Measurements from ENCODE around the gene KIFC1.

Gene KIFC1

DNA sequence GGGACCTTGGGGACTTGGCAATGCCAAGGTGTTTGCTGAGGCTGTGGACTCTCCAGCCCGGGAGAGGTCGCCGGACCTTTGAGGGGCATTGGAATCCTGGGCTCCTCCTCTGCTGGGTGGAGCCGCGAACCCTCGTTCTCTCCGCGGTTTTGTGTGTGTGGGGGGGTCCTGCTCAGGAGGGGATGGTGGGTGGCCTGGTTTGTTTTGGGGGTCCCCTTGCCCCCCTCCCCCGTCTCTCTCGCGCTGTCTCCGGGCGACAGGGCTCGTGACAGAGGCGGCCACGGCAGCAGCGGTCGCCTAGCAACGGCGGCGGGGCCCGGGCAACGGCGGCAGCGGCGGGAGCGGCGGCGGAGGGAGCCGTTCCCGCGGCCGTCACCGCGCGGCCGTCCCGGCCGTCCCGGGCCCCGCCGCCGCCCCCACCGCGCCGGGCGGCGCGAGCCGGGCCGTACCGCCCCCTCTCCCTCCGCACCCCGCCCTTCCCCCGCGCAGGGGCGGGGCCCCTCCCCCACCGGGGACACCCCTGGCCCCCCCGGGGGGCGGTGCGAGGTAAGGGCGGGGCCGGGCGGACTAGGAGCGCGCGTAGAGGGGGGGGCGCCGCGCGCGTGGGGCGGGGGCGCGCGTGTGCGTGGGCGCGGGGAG is 36.1 kb downstream of the KIFC1 start:
- DNase-seq: no peak

DNA sequence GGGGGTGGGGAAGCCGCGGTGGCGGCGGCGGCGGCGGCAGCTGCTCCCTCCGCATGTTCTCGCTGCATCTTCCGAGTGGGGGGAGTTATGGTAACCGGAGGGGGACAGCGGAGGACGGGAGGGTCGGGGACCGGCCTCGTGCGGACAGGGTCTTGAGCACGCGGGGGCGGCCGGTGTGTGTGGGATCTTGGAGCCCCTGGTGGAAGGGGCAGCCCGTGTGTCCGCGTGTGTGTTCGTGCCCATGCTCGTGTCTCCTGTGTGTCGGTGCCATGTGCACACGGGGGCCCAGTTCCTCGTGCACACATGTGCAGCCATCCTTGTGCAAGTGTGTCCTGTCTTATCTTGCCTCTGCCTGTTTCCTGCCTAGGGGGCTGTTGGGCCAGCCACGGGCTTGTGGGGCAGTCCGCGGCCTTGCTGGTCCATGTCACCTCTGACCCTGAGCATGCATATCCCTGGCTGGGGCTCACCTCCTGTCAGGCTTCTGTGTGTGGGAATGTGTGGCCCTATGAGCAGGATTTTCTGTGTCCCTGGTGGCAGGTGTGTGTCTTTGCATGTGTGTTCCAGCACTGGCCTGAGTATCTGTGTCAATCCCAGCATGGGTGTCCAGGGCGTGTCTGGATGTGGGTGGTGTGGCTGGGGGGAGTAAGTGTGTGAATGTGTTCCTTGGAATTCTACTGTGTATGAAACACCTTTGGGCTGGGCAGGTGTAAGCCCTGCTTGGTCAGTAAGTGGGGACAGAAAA is 36.8 kb downstream of the KIFC1 start:
- no peak for DNase-seq

DNA sequence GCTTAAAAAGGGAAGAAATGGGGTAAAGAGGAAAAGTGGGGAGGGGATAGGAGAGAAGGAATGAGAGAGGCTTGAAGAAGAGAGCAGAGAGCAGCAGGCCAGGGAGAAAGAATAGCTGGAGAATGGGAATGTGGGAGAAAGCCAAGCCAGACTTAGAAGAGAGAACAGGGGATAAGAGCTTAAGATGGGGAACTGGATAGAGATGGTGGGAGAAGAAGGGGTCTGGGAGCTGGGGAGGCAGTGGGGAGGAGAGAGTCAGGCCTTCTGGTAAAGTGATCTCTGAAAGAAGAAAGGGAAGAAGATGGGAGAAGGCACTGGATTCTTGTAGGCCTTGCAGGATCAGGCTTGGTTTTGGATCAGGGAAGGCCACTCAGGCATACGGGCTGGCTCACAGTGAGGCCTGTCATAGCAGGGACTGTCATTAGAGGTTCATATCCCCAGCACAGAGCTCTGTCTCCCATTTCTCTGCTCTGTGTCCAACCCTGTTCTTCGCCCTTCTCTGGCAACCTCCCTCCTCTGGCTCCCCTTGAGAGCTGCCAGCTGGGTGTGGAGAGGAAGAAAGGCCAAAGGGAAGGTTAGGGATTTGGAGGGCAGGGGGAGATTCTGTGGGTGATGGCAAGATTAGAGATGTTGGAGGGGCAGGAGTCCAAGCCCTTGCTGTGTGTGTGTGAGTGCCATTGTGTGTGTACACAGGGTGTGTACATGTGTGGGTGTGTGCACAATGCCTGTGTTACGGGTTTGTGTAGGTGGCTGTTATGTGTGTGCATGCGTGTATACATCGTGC is 37.5 kb downstream of the KIFC1 start:
- DNase-seq: no peak

DNA sequence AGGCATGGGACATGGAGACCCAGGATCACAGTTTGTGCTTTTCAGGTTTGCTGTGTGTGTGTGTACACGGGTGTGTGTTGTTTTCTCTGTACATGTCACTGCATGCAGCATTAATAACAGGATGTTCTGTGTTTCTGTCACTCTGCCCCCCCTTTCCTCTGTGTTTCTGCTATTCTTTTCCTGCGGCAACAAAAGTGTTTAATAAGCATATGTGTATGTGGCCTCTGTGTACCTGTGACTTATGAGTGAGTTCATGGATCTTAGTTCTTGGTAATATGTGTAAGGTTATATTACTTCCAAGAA is 38.1 kb downstream of the KIFC1 start:
- DNase-seq: no peak

DNA sequence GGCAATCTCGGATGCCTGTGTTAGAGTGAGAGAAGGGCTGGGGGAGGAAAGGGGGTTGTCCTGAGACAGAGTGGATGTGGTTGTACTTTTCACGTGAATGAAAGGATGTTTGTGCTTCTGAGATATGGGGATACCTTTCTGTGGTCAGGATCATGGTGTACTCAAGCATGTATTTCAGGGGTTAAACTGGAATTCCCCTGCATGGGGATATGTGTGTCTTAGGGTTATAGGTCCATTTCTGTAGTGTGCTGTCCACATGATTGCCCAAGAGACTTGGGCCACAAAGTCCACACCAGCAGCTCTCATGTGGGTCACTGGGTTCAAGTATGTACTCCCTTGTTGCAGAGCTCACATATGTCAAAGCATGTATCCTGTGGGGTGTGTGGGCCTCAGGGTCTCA is 38.7 kb downstream of the KIFC1 start:
- no peak for DNase-seq

DNA sequence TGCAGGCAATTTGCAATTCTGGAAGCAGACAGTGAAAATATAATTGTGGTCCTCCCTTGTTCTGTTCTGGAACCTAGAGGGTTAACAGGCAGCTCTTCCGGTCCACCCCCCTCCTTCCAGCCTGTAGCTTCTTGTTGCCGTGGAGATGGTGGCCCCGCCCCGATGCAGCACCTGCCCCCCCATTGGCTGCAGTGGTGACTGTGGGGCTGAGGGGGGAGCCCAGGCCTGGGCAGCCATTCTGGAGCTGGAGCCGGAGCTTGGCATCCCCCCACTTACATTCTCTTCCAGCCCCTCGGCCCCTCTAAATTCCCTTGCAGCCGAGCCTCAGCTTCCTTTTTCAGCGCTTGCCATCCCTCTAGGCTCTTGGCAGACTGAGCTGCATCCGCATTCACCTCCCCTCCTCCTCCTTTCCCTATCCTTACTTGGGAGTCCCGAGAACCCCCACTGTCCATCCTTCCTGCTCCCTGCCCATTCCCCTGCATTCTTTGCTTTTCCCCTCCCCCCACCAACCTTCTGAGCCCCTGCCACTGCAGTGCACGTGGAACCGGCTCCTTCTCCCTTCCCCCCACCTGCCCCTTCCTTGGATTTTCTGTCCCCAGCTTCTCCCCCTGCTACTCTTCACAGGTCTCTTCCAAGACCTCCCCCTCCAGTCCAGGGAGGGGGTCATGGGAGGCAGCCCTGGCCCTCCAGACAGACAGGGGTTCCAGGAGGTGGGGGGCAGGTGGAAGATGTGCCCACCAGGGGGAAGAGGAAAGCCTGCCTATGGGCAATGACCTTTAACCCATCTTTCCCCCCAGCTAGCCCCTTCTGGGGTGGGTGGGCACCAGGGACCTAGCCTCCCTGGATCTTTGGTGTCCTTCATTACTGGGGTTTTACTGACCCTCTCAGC is 39.6 kb downstream of the KIFC1 start:
- DNase-seq: no peak

DNA sequence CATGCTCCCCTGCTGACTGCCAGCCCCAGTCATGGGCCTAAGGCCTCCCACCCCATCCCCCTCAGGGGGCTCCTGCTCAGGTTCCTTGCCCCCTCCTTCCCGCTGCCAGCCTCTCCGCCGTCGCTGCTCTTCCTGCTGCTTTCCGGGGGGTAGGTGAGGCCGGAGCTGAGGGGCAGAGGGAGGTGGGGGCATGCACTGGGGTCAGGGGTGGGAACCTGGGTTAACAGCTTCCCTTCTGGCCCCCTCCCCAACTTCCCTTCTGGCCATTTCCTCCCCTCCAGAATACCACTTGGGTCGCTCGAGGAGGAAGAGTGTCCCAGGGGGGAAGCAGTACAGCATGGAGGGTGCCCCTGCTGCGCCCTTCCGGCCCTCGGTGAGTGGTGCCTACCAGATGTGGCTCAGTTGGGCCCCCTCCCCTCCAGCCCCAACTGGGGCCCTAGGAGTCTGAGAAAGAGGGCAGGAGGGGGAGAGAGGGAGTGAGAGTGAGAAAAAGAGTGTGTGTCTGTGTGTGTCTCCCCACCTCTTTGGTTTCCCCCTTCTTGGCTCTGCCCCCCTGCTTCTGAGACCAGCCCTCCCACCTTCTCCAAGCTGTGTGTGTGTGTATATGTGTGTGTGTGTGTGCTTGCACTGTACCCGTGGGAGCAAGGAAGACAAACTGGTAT is 40.4 kb downstream of the KIFC1 start:
- no peak for DNase-seq

DNA sequence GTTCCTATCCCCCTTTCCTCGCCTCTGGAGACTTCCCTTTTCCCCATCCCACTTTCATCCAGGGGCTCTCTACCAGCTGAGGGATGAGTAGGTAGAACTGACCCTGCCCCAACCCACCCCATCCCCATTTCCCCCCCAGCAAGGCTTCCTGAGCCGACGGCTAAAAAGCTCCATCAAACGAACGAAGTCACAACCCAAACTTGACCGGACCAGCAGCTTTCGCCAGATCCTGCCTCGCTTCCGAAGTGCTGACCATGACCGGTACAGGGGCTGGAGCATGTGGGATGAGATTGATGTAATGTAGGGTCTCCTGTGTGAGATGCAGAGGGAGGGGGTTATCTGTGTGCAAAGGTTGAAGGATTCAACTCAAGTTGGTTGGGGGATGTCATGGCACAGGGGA is 40.9 kb downstream of the KIFC1 start:
- DNase-seq: no peak

DNA sequence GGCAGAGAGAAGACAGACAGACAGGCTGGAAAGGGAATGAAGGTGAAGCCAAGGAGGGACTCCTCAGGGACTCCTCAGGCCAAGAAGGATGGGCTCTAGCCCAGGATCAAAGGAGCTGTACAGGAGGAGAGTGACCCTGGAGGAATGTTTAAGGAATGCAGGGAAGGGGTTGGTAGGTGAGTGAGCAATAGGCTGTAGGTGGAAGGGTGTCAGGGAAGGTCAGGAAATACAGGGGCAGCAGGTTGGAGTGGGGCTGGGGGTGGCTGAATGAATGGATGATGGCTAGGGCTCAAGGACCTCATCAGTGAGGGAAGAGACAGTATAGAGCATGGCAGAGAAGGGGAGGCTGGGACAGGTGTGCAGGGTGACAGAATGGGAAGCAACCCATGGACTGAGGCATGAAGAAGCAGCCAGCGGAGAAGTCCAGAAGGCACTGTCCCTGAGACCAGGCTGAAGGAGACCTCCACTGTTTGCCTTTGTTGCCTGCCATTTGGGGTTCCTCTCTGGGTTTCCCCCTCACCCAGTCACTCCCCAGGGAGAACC is 41.4 kb downstream of the KIFC1 start:
- no peak for DNase-seq

DNA sequence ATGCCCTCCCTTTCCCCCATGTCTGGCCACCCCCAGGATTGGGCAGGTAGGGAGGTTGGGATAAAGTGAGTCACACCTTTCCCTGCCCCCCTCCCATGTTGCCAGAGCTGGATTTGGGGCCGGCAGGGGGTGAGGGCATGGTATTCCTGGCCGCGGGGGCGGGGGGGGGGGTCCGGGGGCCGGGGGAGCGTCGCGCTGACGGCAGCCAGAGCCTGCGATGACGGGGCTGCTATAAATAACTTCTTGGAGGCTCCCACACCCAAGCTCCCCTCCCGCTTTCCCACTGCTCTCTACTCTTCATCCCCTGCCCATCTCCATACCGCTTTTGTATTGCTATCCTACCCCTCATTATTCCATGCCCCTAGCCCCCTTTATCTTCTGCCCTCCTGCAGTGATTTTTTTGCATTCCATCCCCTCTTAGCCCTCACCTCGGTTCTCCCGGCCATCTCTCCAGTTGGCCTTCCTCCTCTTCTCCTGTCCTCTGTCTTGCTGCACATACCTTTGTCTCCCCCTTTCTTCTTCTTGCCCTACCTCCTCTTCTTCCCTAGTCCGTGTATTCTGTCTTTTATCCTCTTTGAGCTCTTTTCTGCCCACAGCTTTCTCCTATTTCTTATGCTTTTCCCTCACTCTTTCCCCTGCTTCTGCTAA is 42.0 kb downstream of the KIFC1 start:
- DNase-seq: no peak

DNA sequence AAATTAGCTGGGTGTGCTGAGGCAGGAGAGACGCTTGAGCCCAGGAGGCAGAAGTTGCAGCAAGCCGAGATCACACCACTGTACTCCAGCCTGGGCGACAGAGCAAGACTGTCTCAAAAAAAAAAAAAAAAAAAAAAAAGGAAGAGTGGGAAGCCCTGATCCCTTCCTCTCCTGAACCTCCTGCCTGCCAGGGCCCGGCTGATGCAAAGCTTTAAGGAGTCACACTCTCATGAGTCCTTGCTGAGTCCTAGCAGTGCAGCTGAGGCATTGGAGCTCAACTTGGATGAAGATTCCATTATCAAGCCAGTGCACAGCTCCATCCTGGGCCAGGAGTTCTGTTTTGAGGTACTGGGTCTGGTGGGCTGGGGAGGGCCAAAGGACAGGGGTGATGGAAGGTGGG is 43.3 kb downstream of the KIFC1 start:
- DNase-seq: no peak

DNA sequence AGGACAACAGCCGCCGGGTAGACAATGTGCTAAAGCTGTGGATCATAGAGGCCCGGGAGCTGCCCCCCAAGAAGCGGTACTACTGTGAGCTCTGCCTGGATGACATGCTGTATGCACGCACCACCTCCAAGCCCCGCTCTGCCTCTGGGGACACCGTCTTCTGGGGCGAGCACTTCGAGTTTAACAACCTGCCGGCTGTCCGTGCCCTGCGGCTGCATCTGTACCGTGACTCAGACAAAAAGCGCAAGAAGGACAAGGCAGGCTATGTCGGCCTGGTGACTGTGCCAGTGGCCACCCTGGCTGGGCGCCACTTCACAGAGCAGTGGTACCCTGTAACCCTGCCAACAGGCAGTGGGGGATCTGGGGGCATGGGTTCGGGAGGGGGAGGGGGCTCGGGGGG is 46.0 kb downstream of the KIFC1 start:
- DNase-seq: no peak

DNA sequence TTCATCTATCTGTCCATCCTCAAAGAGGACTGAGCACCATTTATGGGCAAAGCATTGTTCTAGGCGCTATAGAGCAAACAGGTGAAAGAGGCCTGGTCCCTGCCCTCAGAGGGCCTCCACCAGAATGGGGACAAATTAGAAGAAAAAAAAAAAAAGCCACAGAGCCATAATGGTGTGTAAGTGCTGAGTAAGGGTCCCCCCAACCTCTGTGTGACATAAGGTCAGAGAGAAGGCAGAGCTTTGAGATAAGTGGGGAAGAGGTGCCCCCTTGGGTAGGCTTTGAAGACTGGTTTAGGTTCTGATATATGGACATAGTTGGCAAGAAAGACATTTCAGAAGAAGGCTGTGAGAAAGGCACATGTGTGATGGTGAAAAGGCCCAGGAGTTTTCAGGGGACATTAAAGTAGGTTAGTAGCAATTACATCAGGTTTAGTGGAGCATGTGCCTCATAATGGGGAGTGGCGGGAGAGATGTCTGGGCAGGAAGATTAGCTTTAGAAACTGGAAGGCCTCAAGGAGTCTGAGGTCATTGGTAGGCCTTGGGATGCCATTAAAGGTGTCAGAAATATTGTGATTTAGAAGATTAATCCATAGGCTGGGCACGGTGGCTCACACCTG is 47.5 kb downstream of the KIFC1 start:
- DNase-seq: no peak

DNA sequence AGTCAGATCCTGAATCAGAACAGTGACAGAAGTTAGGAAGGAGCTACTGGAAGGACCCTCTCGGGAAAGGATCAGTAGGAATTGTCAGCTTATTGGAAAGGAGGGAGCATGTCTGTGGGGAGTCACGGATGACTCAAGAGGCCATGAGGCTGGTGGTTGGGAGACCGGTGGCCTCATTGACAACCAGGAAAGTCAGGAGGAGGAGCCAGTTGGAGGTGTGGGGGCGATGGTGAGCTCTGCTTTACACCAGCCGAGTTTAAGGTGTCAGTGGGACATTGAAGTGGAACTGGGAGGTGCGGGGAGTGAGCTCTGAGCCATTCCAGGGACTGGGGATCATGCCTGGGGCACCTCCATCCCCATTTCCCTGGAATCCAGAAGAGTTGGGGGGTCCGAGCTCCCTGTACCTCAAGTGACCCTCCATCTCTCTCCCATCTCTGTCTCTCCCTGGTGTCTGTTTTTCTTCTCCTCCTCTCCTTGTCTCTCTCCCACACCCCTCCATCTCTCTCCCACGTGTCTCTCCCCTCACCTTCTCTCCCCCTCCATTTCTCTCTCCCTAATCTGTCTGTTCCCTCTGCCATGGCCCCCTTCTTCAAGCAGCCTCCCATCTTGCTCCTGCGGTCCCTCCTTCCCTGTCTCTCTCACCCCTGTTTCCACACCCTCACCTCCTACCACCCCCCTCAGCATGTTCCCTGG is 48.5 kb downstream of the KIFC1 start:
- DNase-seq: no peak

DNA sequence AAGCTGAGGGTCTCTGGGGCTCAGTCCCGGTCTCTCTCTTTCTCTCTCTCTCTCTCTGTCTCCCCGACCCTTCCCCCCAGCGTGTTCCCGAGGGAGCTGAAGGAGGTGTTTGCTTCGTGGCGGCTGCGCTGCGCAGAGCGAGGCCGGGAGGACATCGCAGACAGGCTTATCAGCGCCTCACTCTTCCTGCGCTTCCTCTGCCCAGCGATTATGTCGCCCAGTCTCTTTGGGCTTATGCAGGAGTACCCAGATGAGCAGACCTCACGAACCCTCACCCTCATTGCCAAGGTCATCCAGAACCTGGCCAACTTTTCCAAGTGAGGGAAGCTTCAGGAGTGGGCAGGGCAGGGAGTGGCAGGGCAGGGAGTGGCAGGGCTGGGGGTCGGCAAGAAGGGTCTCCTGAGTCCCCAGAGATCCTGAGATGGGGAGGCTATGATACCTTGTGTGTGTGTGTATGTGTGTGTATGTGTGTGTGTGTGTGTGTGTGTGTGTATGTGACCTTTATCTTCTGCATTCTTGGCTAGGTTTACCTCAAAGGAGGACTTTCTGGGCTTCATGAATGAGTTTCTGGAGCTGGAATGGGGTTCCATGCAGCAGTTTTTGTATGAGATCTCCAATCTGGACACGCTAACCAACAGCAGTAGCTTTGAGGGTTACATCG is 49.2 kb downstream of the KIFC1 start:
- no peak for DNase-seq

DNA sequence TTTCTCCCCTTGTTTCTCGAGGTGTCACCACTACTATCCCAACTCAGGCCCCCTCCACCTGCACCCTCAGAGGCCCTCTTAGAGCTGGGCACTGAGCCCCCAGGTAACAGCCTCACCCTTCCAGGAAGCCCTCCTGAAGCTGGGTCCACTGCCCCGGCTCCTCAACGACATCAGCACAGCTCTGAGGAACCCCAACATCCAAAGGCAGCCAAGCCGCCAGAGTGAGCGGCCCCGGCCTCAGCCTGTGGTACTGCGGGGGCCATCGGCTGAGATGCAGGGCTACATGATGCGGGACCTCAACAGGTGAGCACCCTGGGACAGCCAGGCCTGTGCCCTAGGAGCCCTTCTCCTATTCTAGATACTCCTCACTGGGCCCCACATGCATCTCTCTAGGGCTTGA is 49.8 kb downstream of the KIFC1 start:
- no peak for DNase-seq

DNA sequence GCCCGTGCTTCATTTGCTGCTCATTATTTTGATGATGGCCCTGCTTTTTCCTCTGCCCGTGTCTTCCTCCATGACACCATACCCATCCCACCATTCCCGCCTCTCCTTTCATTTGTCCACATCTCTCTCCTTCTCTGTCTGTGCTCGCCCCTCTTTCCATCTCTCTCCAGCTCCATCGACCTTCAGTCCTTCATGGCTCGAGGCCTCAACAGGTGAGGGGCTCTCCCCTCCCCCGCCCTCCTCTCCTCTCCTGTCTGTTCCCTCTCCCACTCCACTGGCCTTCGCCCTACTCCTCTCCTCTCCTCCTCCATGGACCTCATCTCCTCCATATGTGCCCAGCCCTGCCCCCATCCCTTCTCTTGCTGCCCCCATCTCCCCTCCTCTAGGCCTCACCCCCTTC is 50.7 kb downstream of the KIFC1 start:
- no peak for DNase-seq

DNA sequence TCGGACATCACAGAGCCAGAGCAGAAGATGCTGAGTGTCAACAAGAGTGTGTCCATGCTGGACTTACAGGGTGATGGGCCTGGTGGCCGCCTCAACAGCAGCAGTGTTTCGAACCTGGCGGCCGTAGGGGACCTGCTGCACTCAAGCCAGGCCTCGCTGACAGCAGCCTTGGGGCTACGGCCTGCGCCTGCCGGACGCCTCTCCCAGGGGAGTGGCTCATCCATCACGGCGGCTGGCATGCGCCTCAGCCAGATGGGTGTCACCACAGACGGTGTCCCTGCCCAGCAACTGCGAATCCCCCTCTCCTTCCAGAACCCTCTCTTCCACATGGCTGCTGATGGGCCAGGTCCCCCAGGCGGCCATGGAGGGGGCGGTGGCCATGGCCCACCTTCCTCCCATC is 51.4 kb downstream of the KIFC1 start:
- no peak for DNase-seq

DNA sequence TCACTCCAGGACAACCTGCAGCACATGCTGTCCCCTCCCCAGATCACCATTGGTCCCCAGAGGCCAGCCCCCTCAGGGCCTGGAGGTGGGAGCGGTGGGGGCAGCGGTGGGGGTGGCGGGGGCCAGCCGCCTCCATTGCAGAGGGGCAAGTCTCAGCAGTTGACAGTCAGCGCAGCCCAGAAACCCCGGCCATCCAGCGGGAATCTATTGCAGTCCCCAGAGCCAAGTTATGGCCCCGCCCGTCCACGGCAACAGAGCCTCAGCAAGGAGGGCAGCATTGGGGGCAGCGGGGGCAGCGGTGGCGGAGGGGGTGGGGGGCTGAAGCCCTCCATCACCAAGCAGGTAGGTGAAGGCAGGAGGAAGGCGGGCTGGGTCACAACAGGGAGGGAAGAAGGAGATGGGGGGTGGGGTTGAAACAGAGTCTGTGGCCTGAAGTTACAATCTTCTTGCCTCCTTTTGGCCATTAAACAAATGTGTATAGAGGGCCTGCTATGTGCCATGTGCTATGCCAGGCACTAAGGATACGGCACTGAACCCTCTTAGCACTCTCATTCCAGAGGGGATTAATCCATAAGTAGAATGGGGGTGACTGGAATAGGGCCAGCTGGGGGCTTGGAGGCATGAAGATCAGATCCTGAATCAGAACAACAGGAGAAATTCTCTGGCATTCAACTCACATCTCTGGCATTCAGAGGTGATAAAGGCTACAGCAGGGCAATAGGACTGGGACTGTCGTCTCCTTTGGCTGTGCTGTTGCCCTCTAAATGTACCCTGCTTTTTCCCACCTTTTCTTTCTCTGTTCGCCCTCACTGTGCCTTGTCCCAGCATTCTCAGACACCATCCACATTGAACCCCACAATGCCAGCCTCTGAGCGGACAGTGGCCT is 52.2 kb downstream of the KIFC1 start:
- no peak for DNase-seq
